ENCODE measurements around the gene SF3B3. TPM values are rescaled to one million over a fixed set of nuclear protein-coding genes. Genes with fewer than 3 reads are reported as not detected.

Gene SF3B3
- total RNA-seq, 1 donor, result 142 TPM

- Histone ChIP-seq H3K27me3 (ENCODE audit: insufficient read depth, low read length) (no peaks in the 10 kb centered on the region), H3K27ac (ENCODE audit: low read depth, low read length) (no peak overlapping the region), H3K79me2 (ENCODE audit: insufficient read depth, low read length) (no peaks in the 10 kb centered on the region), H3K9me3 (ENCODE audit: low read depth, low read length) (no peaks in the 10 kb centered on the region), H2AFZ (ENCODE audit: low read length) (no peak overlapping the region), H3K4me2 (ENCODE audit: insufficient read depth, low read length) (no peak overlapping the region), H3K36me3 (ENCODE audit: insufficient read depth, low read length) (no peaks in the 10 kb centered on the region), H3K4me3 (ENCODE audit: insufficient read depth, low read length) (no peak overlapping the region), H4K20me1 (ENCODE audit: insufficient read depth, low read length) (no peaks in the 10 kb centered on the region), H3K4me1 (ENCODE audit: insufficient read depth, low read length) (no peaks in the 10 kb centered on the region)
- TF ChIP-seq, protein P1, sequence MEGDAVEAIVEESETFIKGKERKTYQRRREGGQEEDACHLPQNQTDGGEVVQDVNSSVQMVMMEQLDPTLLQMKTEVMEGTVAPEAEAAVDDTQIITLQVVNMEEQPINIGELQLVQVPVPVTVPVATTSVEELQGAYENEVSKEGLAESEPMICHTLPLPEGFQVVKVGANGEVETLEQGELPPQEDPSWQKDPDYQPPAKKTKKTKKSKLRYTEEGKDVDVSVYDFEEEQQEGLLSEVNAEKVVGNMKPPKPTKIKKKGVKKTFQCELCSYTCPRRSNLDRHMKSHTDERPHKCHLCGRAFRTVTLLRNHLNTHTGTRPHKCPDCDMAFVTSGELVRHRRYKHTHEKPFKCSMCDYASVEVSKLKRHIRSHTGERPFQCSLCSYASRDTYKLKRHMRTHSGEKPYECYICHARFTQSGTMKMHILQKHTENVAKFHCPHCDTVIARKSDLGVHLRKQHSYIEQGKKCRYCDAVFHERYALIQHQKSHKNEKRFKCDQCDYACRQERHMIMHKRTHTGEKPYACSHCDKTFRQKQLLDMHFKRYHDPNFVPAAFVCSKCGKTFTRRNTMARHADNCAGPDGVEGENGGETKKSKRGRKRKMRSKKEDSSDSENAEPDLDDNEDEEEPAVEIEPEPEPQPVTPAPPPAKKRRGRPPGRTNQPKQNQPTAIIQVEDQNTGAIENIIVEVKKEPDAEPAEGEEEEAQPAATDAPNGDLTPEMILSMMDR (IDR thresholded peaks at IDR 0.05; ENCODE audit: extremely low read depth, low read depth, low read length), result no peak
- peak; percentile 53 for DNase-seq (ENCODE audit: insufficient read length, low spot score, missing footprints)
These were observed 77.1 kb downstream of the SF3B3 start for GRCh38 chr16:70600730-70601129.

DNA sequence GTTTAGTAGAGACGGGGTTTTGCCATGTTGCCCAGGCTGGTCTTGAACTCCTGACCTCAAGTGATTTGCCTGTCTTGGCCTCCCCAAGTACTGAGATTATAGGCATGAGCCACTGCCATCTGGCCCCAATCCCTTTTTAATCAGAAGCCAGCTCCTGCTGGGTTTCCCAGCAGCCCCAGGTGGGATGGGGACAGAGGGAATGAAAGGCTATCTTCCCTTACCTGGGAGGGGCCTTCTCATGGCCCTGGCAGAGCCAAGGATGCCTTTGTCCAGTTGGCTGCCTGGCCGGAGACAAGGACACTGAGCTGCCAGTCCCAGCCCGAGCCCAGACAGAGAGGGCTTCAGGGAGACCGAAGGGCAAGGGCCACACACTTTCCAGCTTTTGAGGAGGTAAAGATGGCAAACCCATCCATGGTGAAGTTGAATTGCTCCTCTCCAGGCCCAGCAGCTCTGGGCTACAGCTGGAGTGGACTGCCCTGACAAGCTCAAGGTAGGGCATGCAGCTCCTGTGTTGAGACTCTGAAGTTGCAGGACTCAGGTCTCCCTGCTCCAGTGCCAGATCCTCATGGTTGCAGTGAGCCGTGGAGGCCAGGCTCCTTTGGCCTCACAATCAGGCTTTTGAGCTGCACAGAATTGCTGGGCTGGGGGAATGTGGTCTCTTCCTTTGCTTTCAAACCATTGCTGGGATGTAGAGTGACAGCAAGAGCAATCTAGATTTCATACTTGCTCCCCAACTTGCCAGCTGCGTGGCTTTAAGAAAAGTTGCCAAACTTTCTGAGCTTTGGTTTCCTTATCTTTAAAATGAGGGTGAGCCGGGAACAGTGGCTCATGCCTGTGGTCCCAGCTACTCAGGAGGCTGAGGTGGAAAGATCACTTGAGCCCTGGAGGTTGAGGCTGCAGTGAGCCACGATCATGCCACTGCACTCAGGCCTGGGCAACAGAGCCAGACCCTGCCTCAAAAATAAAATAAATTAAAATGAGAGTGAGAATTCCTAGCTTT, 78.3 kb downstream of the SF3B3 start:
- no peaks in the 10 kb centered on the region for H3K36me3 ChIP-seq (ENCODE audit: insufficient read depth, low read length)
- H3K4me3 ChIP-seq (ENCODE audit: insufficient read depth, low read length), result no peak overlapping the region
- H3K27ac ChIP-seq (ENCODE audit: low read depth, low read length), result no peak overlapping the region
- TF ChIP-seq, protein P1 (IDR thresholded peaks at IDR 0.05; ENCODE audit: extremely low read depth, low read depth, low read length), result no peak
- no peaks in the 10 kb centered on the region for H3K9me3 ChIP-seq (ENCODE audit: low read depth, low read length)
- no peaks in the 10 kb centered on the region for H3K4me1 ChIP-seq (ENCODE audit: insufficient read depth, low read length)
- no peaks in the 10 kb centered on the region for H4K20me1 ChIP-seq (ENCODE audit: insufficient read depth, low read length)
- no peak overlapping the region for H2AFZ ChIP-seq (ENCODE audit: low read length)
- no peaks in the 10 kb centered on the region for H3K27me3 ChIP-seq (ENCODE audit: insufficient read depth, low read length)
- no peaks in the 10 kb centered on the region for H3K79me2 ChIP-seq (ENCODE audit: insufficient read depth, low read length)
- peak; percentile 53 for DNase-seq (ENCODE audit: insufficient read length, low spot score, missing footprints)
- H3K4me2 ChIP-seq (ENCODE audit: insufficient read depth, low read length), result no peak overlapping the region

DNA sequence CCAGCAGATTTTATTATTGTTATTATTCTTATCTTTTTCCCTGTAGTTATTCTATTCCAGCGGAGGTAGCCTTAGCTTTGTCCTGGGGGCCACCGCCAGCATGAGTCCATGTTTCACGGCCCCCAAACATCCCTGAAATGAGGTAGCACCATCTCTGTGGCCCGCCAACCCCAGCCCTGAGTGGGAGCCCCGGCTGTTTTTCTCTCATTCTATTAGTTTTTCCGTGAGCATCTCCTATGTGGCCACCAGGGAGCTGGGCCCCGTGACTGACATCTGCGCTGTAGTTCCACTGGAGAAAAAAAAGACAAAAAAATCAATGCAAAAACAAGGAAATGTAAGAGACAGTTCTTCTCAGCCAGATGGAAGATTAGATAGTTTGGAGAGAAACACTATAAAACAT, 79.2 kb downstream of the SF3B3 start:
- TF ChIP-seq, protein P1 (IDR thresholded peaks at IDR 0.05; ENCODE audit: extremely low read depth, low read depth, low read length), result no peak
- Histone ChIP-seq H3K9me3 (ENCODE audit: low read depth, low read length) (no peaks in the 10 kb centered on the region), H3K4me2 (ENCODE audit: insufficient read depth, low read length) (no peak overlapping the region), H3K79me2 (ENCODE audit: insufficient read depth, low read length) (no peaks in the 10 kb centered on the region), H3K27me3 (ENCODE audit: insufficient read depth, low read length) (no peaks in the 10 kb centered on the region), H3K4me3 (ENCODE audit: insufficient read depth, low read length) (no peak overlapping the region), H3K4me1 (ENCODE audit: insufficient read depth, low read length) (no peaks in the 10 kb centered on the region), H3K27ac (ENCODE audit: low read depth, low read length) (no peak overlapping the region), H2AFZ (ENCODE audit: low read length) (no peak overlapping the region), H3K36me3 (ENCODE audit: insufficient read depth, low read length) (no peaks in the 10 kb centered on the region), H4K20me1 (ENCODE audit: insufficient read depth, low read length) (no peaks in the 10 kb centered on the region)
- no peak for DNase-seq (ENCODE audit: insufficient read length, low spot score, missing footprints)
